DND-41 (cell line): ENCODE data around the gene IVL.

Experiments
- ATAC-seq: fragments of 200-7000 bp; cut with Tn5 transposase; 3 replicates; pipeline ENCODE4 v1.9.1; 2021; ENCODE audit warnings: low read depth; ENCODE audit not compliant: insufficient read depth
- DNase-seq: peaks from one replicate; pipeline ENCODE4 v3.0.0-alpha.2; 2020
- H2AFZ ChIP-seq: 2 replicates; pipeline ENCODE4 v1.6.0; 2012; ENCODE audit warnings: low read depth, low read length
- H3K27ac ChIP-seq: 2 replicates; pipeline ENCODE4 v1.5.1; 2012; ENCODE audit warnings: low read length, inconsistent platforms
- H3K27me3 ChIP-seq: fragments of 200-600 bp; sonication (generic); 2 replicates; pipeline ENCODE4 v1.6.0; 2012; ENCODE audit warnings: low read length, mild to moderate bottlenecking, inconsistent platforms; ENCODE audit not compliant: insufficient read depth, poor library complexity
- H3K36me3 ChIP-seq: 2 replicates; pipeline ENCODE4 v1.5.1; 2012; ENCODE audit warnings: low read length, inconsistent platforms; ENCODE audit not compliant: insufficient read depth
- H3K4me1 ChIP-seq: 2 replicates; pipeline ENCODE4 v1.5.1; 2012; ENCODE audit warnings: mild to moderate bottlenecking, low read length; ENCODE audit not compliant: insufficient read depth
- H3K4me2 ChIP-seq: 2 replicates; pipeline ENCODE4 v1.6.0; 2012; ENCODE audit warnings: mild to moderate bottlenecking, moderate library complexity, low read length, inconsistent platforms; ENCODE audit not compliant: insufficient read depth
- H3K4me3 ChIP-seq, 2 experiments: fragments of 200-600 bp in 1 of 2; shearing (Covaris generic) in 1 of 2; 2 replicates each; pipeline ENCODE4 v1.5.1; 2012 to 2016; ENCODE audit warnings: inconsistent platforms in 2 of 2, low read length in 2 of 2, mild to moderate bottlenecking in 2 of 2, low read depth in 1 of 2, moderate library complexity in 1 of 2
- H3K79me2 ChIP-seq: 2 replicates; pipeline ENCODE4 v1.6.0; 2012; ENCODE audit warnings: low read length, inconsistent platforms; ENCODE audit not compliant: insufficient read depth
- H3K9ac ChIP-seq: 2 replicates; pipeline ENCODE4 v1.6.0; 2012; ENCODE audit warnings: low read depth, mild to moderate bottlenecking, inconsistent platforms, low read length, moderate library complexity
- H3K9me3 ChIP-seq: 2 replicates; pipeline ENCODE4 v1.5.1; 2012; ENCODE audit warnings: low read length, moderate library complexity, mild to moderate bottlenecking, inconsistent platforms; ENCODE audit not compliant: insufficient read depth, severe bottlenecking
- H4K20me1 ChIP-seq: 2 replicates; pipeline ENCODE4 v1.6.0; 2012; ENCODE audit warnings: low read length; ENCODE audit not compliant: insufficient read depth
- EZH2 ChIP-seq: IDR thresholded peaks from 3 replicates; pipeline ENCODE4 v1.6.1; 2012; ENCODE audit warnings: borderline replicate concordance, low read depth, mild to moderate bottlenecking, moderate library complexity, low read length, inconsistent platforms; ENCODE audit not compliant: severe bottlenecking
- TF ChIP-seq, protein P1 (sequence below): IDR thresholded peaks from 2 replicates; pipeline ENCODE4 v1.5.1; 2012; ENCODE audit warnings: borderline replicate concordance, low read length, moderate library complexity, mild to moderate bottlenecking; ENCODE audit not compliant: poor library complexity, severe bottlenecking; ENCODE audit errors: extremely low read depth

The IVL gene

GRCh38 chr1:152870831-152871730 is 37.3 kb upstream of the IVL start:
- Histone ChIP-seq H3K36me3 (no peaks in the 10 kb centered on the region), H3K27me3 (peaks cover 16% of the 10 kb centered on the region), H3K9me3 (no peaks in the 10 kb centered on the region), H3K4me2 (no peak overlapping the region), H3K27ac (no peak overlapping the region), H3K9ac (no peak overlapping the region), H4K20me1 (peaks cover 4% of the 10 kb centered on the region; the same call in 1 of the 2 replicates), H2AFZ (no peak overlapping the region), H3K4me3 (no peak overlapping the region), H3K79me2 (no peaks in the 10 kb centered on the region), H3K4me1 (no peaks in the 10 kb centered on the region)
- no peak for ATAC-seq
- no peak for TF ChIP-seq EZH2
- TF ChIP-seq, protein P1, sequence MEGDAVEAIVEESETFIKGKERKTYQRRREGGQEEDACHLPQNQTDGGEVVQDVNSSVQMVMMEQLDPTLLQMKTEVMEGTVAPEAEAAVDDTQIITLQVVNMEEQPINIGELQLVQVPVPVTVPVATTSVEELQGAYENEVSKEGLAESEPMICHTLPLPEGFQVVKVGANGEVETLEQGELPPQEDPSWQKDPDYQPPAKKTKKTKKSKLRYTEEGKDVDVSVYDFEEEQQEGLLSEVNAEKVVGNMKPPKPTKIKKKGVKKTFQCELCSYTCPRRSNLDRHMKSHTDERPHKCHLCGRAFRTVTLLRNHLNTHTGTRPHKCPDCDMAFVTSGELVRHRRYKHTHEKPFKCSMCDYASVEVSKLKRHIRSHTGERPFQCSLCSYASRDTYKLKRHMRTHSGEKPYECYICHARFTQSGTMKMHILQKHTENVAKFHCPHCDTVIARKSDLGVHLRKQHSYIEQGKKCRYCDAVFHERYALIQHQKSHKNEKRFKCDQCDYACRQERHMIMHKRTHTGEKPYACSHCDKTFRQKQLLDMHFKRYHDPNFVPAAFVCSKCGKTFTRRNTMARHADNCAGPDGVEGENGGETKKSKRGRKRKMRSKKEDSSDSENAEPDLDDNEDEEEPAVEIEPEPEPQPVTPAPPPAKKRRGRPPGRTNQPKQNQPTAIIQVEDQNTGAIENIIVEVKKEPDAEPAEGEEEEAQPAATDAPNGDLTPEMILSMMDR, result peak; percentile 54
- peak; percentile 12 for DNase-seq

DNA sequence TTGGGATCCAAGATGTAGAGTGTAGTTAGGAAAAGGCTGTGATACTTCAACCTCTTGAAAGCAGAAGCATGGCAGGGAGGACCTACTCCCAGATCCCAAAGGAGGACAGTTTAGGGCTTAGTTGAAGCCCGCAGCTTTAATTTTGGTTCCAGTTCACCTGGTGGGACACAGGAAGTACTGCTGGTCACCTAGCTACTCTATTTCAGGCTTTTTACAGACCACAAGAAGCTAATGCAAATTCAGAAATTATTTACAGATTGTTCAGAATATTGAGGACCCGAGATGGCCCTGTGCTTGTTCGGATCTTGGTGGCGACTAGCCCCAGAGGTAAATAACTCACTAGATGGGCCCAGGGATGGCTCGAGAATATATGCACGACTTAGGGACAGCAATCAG is 36.6 kb upstream of the IVL start:
- H3K9ac ChIP-seq, result no peak overlapping the region
- H3K27me3 ChIP-seq, result peaks cover 16% of the 10 kb centered on the region
- H3K4me3 ChIP-seq, result no peak overlapping the region
- ATAC-seq (no peak), DNase-seq (no peak)
- no peak overlapping the region for H2AFZ ChIP-seq
- no peak for TF ChIP-seq EZH2
- TF ChIP-seq, protein P1, result no peak
- H3K4me1 ChIP-seq, result no peaks in the 10 kb centered on the region
- H3K36me3 ChIP-seq, result no peaks in the 10 kb centered on the region
- no peak overlapping the region for H3K4me2 ChIP-seq
- no peaks in the 10 kb centered on the region for H3K9me3 ChIP-seq
- no peaks in the 10 kb centered on the region for H3K79me2 ChIP-seq
- H3K27ac ChIP-seq, result no peak overlapping the region
- H4K20me1 ChIP-seq, result peaks cover 4% of the 10 kb centered on the region; the same call in 1 of the 2 replicates

- H2AFZ ChIP-seq, result no peak overlapping the region
- no peak overlapping the region for H3K9ac ChIP-seq
- no peaks in the 10 kb centered on the region for H3K36me3 ChIP-seq
- peaks cover 4% of the 10 kb centered on the region; the same call in 1 of the 2 replicates for H4K20me1 ChIP-seq
- no peak overlapping the region for H3K27ac ChIP-seq
- no peak for TF ChIP-seq EZH2
- TF ChIP-seq, protein P1, result no peak
- no peaks in the 10 kb centered on the region for H3K79me2 ChIP-seq
- peaks cover 16% of the 10 kb centered on the region for H3K27me3 ChIP-seq
- no peak overlapping the region for H3K4me3 ChIP-seq
- H3K9me3 ChIP-seq, result no peaks in the 10 kb centered on the region
- no peak overlapping the region for H3K4me2 ChIP-seq
- ATAC-seq, result no peak
- DNase-seq, result no peak
- H3K4me1 ChIP-seq, result no peaks in the 10 kb centered on the region
Observed at GRCh38 chr1:152873495-152873894, 34.9 kb upstream of the IVL start.
